Ovary (tissue), 9 donors: Measurements from ENCODE around the gene LRP2. TPM values are rescaled to one million over a fixed set of nuclear protein-coding genes. Genes with fewer than 3 reads are reported as not detected.

Source experiments
- DNase-seq, 5 donors: peaks; one replicate each; pipeline ENCODE4 v3.0.0-alpha.2; 2019 to 2020
- H3K27ac ChIP-seq, 2 donors: fragments of 200-600 bp; one replicate each; pipeline versions ENCODE4 v1.5.1 to v1.8.0; 2019 to 2022
- H3K27me3 ChIP-seq: fragments of 200-600 bp; one replicate; pipeline ENCODE4 v1.8.0; 2022
- H3K36me3 ChIP-seq: fragments of 200-600 bp; sonication (generic); one replicate; pipeline ENCODE4 v1.5.1; 2019
- H3K4me1 ChIP-seq: one replicate; pipeline ENCODE4 v1.8.1; 2013; ENCODE audit warnings: mild to moderate bottlenecking, moderate library complexity; ENCODE audit not compliant: insufficient read depth
- H3K4me3 ChIP-seq: fragments of 200-600 bp; sonication (generic); one replicate; pipeline ENCODE4 v1.5.1; 2017
- H3K9me3 ChIP-seq, 2 donors: fragments of 200-600 bp in 1 of 2; sonication (generic) in 1 of 2; one replicate each; pipeline versions ENCODE4 v1.5.1 to v1.8.1; 2013 to 2019; ENCODE audit warnings: mild to moderate bottlenecking in 1 of 2, moderate library complexity in 1 of 2
- CTCF ChIP-seq, 3 donors: fragments of 450-650 bp in 2 of 3; fragments of 200-600 bp in 1 of 3; IDR thresholded peaks; one replicate each; pipeline versions ENCODE4 v1.5.1 to v1.8.0; 2016 to 2022; ENCODE audit warnings: antibody characterized with exemption in 3 of 3, mild to moderate bottlenecking in 1 of 3
- EP300 ChIP-seq: sonication (generic); formaldehyde crosslinking; IDR thresholded peaks from one replicate; pipeline ENCODE4 v1.6.1; 2017; ENCODE audit warnings: antibody characterized with exemption
- POLR2A ChIP-seq: fragments of 450-650 bp; IDR thresholded peaks from one replicate; pipeline ENCODE4 v1.6.1; 2017; ENCODE audit warnings: antibody characterized with exemption, mild to moderate bottlenecking, moderate library complexity
- WGBS, 3 donors: extraction: QIAGEN DNeasy Blood & Tissue Kit in 1 of 3; methylation state at CpG; one replicate each; pipeline versions ENCODE4 v1.1.5 to v1.1.7; 2013 to 2017; 5-methylcytosine and 5-hydroxymethylcytosine counted together
- intact Hi-C, 4 donors: fragments of 100-400 bp; cut with DNase I; formaldehyde crosslinking; loops; one replicate each; pipeline versions ENCODE4 v1.11.0 to v1.15.1; 2022 to 2023
- polyA plus RNA-seq, 2 donors: library from polyadenylated mRNA; stranded (reverse); fragments of 200-250 nt in 1 of 2; fragments of 350-450 nt in 1 of 2; fragmentation: Illumina TruSeq in 1 of 2; extraction: RNeasy Lipid Tissue Mini Kit (QIAGEN cat#74804) in 1 of 2; gene quantifications; one replicate each; pipeline ENCODE4 v1.2.3, GENCODE V29; 2013 to 2014
- total RNA-seq, 7 donors: library from RNA; depleted of rRNA in 2 of 7; stranded (reverse); fragments of >200 nt in 2 of 7; fragmentation: NEBNext Ultra II Directional in 3 of 7; extraction: Animal tissue kit (Norgen Biotek cat#: 25700) in 3 of 7; gene quantifications; one replicate each; pipeline versions ENCODE4 v1.1.0 to v1.2.4, GENCODE V29; 2016 to 2023
- donor health status: DM: no; HTN: no; CAD: no; lungs with moderate emphysema.
- donor health status: DM: no; HTN: no; CAD: no.
- donor health status: Bipolar disorder and iron deficiency.
- donor health status: DM: yes; HTN: yes; CAD: no.
- donor health status: DM: no; HTN: no; CAD: no.
- donor health status: DM: yes; HTN: yes; CAD: no.

Gene LRP2
- total and polyA plus RNA-seq, 9 donors = 0.01 to 13.4 (median 0.24) TPM

DNA sequence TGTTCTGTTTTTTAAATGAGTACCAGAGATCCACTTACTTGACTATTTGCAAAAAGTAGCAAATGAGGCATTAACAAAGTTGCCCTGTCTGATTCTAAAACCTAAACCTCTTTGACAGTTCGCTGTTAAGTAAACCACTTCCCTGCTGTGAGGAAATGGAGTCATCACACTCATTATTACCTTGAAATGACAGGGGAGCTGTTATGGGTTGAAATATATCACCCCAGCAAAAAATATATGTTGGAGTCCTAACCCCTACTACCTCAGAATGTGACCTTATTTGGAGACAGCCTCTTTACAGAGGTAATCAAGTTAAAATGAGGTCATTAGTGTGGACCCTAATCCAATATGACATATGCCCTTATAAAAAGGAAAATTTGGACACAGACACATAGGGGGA is 256.9 kb downstream of the LRP2 start:
- H3K4me1 ChIP-seq = no peaks in the 10 kb centered on the region
- no peaks in the 10 kb centered on the region for H3K27me3 ChIP-seq
- no peak overlapping the region for H3K27ac ChIP-seq
- DNase-seq = no peak
- no peaks in the 10 kb centered on the region for H3K9me3 ChIP-seq
- TF ChIP-seq CTCF (IDR thresholded peaks at IDR 0.05) (no peak), POLR2A (no peak), EP300 (no peak)
- intact Hi-C loops = no loop called here
- no peaks in the 10 kb centered on the region for H3K36me3 ChIP-seq
- 80 to 83% (median 80%) methylated on average over 1 of the region's 1 CpG for WGBS, 3 donors
- H3K4me3 ChIP-seq = no peak overlapping the region

DNA sequence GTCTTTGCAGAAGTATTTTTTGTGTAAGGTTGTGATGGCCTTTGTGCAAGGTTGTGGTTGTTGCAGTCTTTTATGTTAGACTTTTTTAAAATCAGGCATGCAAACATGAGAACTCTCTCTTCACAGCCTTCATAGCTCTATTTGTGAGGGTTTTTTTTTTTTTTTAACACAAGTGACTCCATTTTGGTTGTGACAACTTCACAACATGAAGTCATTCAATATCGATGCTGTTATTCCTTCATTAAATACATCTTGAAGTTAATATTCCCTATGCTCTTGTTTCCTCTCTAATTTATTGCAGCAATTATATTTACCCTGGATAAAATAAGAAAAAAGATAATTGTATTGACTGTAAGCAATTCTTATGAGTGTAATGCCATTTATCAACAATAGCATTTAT is 257.5 kb downstream of the LRP2 start:
- H3K4me3 ChIP-seq = no peak overlapping the region
- no peaks in the 10 kb centered on the region for H3K9me3 ChIP-seq
- intact Hi-C loops = no loop called here
- no peak overlapping the region for H3K27ac ChIP-seq
- H3K4me1 ChIP-seq = no peaks in the 10 kb centered on the region
- TF ChIP-seq EP300 = no peak
- TF ChIP-seq CTCF (IDR thresholded peaks at IDR 0.05) = no peak
- TF ChIP-seq POLR2A = no peak
- no peaks in the 10 kb centered on the region for H3K36me3 ChIP-seq
- DNase-seq = no peak
- no peaks in the 10 kb centered on the region for H3K27me3 ChIP-seq
- WGBS, 3 donors = 81 to 90% (median 86%) methylated on average over 1 of the region's 1 CpG

DNA sequence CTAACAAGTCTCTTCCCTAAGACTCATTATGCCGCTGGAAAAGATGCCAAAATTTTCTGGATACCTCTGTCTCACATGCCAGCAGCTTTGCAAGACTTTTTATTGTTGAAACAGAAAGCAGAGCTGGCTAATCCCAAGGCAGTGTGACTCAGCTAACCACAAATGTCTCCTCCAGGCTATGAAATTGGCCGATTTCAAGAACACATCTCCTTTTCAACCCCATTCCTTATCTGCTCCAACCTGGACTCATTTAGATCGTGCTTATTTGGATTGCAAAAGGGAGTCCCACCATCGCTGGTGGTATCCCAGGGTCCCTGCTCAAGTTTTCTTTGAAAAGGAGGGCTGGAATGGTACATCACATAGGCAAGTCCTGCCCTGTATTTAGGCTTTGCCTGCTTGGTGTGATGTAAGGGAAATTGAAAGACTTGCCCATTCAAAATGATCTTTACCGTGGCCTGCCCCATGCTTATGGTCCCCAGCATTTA is 266.7 kb downstream of the LRP2 start:
- Histone ChIP-seq H3K36me3 (no peaks in the 10 kb centered on the region), H3K4me1 (no peaks in the 10 kb centered on the region), H3K27me3 (no peaks in the 10 kb centered on the region), H3K27ac (no peak overlapping the region), H3K4me3 (no peak overlapping the region), H3K9me3 (no peaks in the 10 kb centered on the region)
- no peak for TF ChIP-seq EP300
- TF ChIP-seq POLR2A = no peak
- no peak for TF ChIP-seq CTCF (IDR thresholded peaks at IDR 0.05)
- DNase-seq = no peak
- WGBS, 3 donors = 56 to 68% (median 58%) methylated on average over 5 of the region's 5 CpGs
- intact Hi-C loops = no loop called here

DNA sequence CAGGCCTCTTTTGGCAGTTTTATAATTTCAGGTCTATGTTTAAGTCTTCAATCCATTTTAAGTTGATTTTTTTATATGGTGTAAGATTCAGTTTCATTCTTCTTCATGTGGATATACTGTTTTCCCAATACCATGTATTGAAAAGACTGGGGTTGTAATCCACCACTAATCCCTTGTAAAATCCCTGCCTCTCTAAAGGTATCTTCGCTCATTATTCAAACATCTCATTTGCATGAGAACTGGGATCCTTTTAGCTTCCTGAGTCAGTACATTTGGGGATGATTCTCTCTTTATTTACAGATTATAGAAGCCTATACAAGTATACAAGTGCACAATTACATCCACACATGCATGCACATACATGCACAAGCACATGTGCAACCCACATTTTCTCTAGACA is 267.7 kb downstream of the LRP2 start:
- no peaks in the 10 kb centered on the region for H3K9me3 ChIP-seq
- no peaks in the 10 kb centered on the region for H3K27me3 ChIP-seq
- TF ChIP-seq CTCF (IDR thresholded peaks at IDR 0.05) (no peak), EP300 (no peak), POLR2A (no peak)
- DNase-seq = no peak
- whole genome bisulfite sequencing, 3 donors = 83 to 92% (median 88%) methylated on average over 1 of the region's 1 CpG
- no peak overlapping the region for H3K27ac ChIP-seq
- no peak overlapping the region for H3K4me3 ChIP-seq
- H3K36me3 ChIP-seq = no peaks in the 10 kb centered on the region
- no peaks in the 10 kb centered on the region for H3K4me1 ChIP-seq
- intact Hi-C loops = no loop called here
